Activated CD8-positive, alpha-beta T cell treated with anti-CD3 and anti-CD28 coated beads, Interleukin-2, amount 10 ng/mL, durations not matched to agents 7 days and 5 days (primary cell): ENCODE data around the gene MSH2. TPM values are rescaled to one million over a fixed set of nuclear protein-coding genes. Genes with fewer than 3 reads are reported as not detected.

Experiments
- ATAC-seq: fragments of 150-1000 bp; cut with Tn5 transposase; one replicate; pipeline ENCODE4 v1.10.0; 2021; ENCODE audit warnings: moderate library complexity
- CTCF ChIA-PET: fragments of 350-600 bp; sonication (Branson Sonifier 250); formaldehyde crosslinking; loops from one replicate; lab custom pipeline; 2021; ENCODE audit warnings: antibody characterized with exemption; lab: Charles Lee
- POLR2A ChIA-PET: fragments of 350-600 bp; sonication (Branson Sonifier 250); formaldehyde crosslinking; loops from one replicate; lab custom pipeline; 2021; ENCODE audit warnings: antibody characterized with exemption; lab: Charles Lee
- DNase-seq: peaks from one replicate; pipeline ENCODE4 v3.0.0-alpha.2; 2020
- H3K27ac Mint-ChIP-seq: one replicate; pipeline ENCODE4 v1.8.0; 2021; ENCODE audit warnings: mild to moderate bottlenecking, mixed read lengths
- H3K27me3 Mint-ChIP-seq: one replicate; pipeline ENCODE4 v1.8.0; 2021; ENCODE audit warnings: low read depth, mixed read lengths
- H3K36me3 Mint-ChIP-seq: one replicate; pipeline ENCODE4 v1.8.0; 2021; ENCODE audit warnings: low read depth, mixed read lengths
- H3K4me1 Mint-ChIP-seq: one replicate; pipeline ENCODE4 v1.8.0; 2021; ENCODE audit warnings: low read depth, mixed read lengths
- H3K4me3 Mint-ChIP-seq: one replicate; pipeline ENCODE4 v1.8.0; 2021; ENCODE audit warnings: mild to moderate bottlenecking, mixed read lengths
- H3K9me3 Mint-ChIP-seq: one replicate; pipeline ENCODE4 v1.8.0; 2022; ENCODE audit warnings: mixed read lengths; ENCODE audit not compliant: insufficient read depth
- total RNA-seq, 2 experiments: library from RNA; stranded (reverse); gene quantifications; one replicate each; pipeline ENCODE4 v1.2.3, GENCODE V29; 2021

The MSH2 gene
- total RNA-seq, 2 experiments from 2014 or later, result 52.5 to 59.3 TPM

DNA sequence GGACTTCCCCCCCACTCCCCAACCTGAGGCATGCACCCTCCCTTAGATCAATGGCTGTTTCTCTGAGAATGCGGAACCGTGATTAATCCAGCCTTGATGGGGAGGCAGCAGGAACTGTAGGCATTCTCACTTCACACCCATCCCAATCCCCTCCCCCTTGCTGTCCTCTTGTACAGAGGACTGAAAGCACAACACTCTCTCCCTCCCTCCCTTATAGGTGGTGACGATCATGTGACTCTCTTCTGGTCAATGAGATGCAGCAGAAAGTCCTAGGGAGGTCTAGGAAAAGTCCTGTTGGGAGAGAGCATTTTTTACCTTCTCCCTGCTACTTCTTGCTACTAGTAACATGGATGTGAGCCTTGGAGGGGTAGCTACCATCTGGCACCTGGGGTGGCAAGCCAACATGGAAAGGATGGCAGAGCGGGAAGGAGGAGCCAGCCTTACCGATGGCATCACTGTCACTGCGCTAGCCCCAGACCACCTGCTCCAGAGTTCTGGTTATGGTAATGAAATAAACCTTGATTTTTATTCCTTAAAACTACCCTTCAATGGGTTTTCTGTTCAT is 106.9 kb downstream of the MSH2 start:
- POLR2A ChIA-PET, result no interaction called here
- Mint-ChIP-seq H3K4me1 (peaks cover 21% of the 10 kb centered on the region), H3K27ac (no peak overlapping the region), H3K36me3 (peaks cover 21% of the 10 kb centered on the region), H3K4me3 (no peak overlapping the region), H3K9me3 (peaks cover 20% of the 10 kb centered on the region), H3K27me3 (no peaks in the 10 kb centered on the region)
- CTCF ChIA-PET, result interaction anchor here (1.2 to 4.6 kb wide), 2 partner anchors 8 to 11 kb away, joined by 3 to 17 read pairs; no protein-coding TSS in a partner anchor
- ATAC-seq, result no peak
- no peak for DNase-seq

DNA sequence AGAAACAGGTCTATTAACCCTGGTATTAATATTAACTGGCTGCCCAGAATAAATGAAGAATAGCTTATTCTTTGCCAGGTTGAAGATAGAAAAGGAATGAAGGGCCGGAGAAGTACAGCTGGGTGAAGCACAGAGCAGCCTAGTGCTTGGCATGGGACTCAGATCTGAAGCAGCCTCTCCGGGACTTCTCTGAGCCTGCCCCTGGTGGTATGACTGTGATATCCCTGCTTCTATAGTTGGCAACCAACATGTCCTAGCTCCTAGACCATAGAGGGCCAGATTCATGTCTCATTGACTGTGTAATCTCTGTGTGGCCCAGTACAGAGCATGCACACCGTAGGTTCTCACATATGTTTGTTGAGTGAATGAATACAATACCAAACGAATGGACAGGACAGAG is 107.8 kb downstream of the MSH2 start:
- POLR2A ChIA-PET, result interaction anchor here (0.8 kb wide), 1 partner anchor 12 kb away, joined by 3 read pairs; no protein-coding TSS in a partner anchor
- H3K27me3 Mint-ChIP-seq, result no peaks in the 10 kb centered on the region
- no peak for ATAC-seq

DNA sequence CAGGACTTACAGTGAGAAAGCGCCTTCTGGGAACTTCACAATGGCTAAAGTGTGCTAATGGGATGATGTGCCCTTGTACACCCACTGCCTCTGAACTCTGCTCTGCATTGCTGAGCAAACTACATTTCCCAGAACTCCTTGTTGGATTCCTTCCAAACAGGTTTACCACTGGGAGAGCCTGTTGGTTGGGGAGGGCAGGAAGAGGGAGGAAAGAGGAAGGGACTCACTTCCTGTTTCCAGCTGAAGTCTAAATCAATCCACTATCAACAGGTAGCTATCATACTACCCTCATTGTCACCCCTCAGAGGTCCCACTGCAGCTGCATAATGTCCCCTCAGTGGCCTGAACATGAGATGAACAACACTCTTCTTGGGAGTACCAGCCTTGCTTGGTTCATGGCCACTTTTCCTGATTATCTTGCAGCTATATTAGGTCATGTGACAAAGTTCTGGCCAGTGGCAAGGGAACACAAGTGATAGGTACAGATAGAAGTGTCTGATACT is 109.7 kb downstream of the MSH2 start:
- ATAC-seq, result no peak
- ChIA-PET CTCF (interaction anchor here (4.6 kb wide), 1 partner anchor 8 kb away, joined by 17 read pairs; no protein-coding TSS in a partner anchor), POLR2A (no interaction called here)
- H3K27ac Mint-ChIP-seq, result no peak overlapping the region
- H3K9me3 Mint-ChIP-seq, result peaks cover 12% of the 10 kb centered on the region
- H3K4me3 Mint-ChIP-seq, result no peak overlapping the region
- H3K36me3 Mint-ChIP-seq, result peaks cover 12% of the 10 kb centered on the region
- no peak for DNase-seq
- H3K27me3 Mint-ChIP-seq, result no peaks in the 10 kb centered on the region
- peaks cover 21% of the 10 kb centered on the region for H3K4me1 Mint-ChIP-seq

More for the DNA sequence above, 107.8 kb downstream of the MSH2 start:
- Mint-ChIP-seq H3K36me3 (peaks cover 17% of the 10 kb centered on the region), H3K27ac (no peak overlapping the region), H3K4me3 (no peak overlapping the region), H3K9me3 (peaks cover 15% of the 10 kb centered on the region), H3K4me1 (peaks cover 21% of the 10 kb centered on the region)
- CTCF ChIA-PET, result interaction anchor here (0.8 to 4.6 kb wide), 3 partner anchors 9 to 24 kb away, joined by 3 to 17 read pairs (median 3); no protein-coding TSS in a partner anchor
- DNase-seq, result no peak

DNA sequence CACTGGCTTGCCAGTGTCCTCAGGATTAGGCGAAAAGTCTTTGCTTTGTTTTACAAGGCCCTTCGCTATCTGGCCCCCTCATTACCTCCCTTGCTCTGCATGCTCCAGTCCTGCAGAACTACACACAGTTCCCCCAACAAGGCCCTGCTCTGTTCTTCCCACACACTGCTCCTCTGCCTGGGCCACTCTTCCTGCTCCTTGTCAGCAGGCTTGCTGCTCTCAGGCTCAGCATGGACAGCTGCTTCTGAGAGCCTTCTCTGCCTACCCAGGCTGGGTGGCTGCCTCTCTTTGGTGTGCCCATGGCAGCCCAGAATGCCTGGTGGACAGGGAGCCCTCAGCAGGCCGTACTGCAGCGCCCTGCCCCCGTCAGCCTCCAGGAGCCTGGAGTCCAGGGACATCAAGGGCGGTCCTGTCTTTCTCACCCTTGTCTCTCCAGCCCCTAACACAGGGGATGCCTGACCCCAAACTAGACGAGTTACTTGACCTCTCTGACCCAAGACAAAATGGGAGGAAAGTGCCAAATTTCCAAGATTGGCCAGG is 111.1 kb downstream of the MSH2 start:
- H3K4me1 Mint-ChIP-seq, result peaks cover 24% of the 10 kb centered on the region
- peaks cover 1% of the 10 kb centered on the region for H3K9me3 Mint-ChIP-seq
- H3K4me3 Mint-ChIP-seq, result no peak overlapping the region
- DNase-seq (no peak), ATAC-seq (no peak)
- H3K36me3 Mint-ChIP-seq, result peaks cover 4% of the 10 kb centered on the region
- H3K27me3 Mint-ChIP-seq, result no peaks in the 10 kb centered on the region
- H3K27ac Mint-ChIP-seq, result no peak overlapping the region
- ChIA-PET CTCF (no interaction called here), POLR2A (no interaction called here)

DNA sequence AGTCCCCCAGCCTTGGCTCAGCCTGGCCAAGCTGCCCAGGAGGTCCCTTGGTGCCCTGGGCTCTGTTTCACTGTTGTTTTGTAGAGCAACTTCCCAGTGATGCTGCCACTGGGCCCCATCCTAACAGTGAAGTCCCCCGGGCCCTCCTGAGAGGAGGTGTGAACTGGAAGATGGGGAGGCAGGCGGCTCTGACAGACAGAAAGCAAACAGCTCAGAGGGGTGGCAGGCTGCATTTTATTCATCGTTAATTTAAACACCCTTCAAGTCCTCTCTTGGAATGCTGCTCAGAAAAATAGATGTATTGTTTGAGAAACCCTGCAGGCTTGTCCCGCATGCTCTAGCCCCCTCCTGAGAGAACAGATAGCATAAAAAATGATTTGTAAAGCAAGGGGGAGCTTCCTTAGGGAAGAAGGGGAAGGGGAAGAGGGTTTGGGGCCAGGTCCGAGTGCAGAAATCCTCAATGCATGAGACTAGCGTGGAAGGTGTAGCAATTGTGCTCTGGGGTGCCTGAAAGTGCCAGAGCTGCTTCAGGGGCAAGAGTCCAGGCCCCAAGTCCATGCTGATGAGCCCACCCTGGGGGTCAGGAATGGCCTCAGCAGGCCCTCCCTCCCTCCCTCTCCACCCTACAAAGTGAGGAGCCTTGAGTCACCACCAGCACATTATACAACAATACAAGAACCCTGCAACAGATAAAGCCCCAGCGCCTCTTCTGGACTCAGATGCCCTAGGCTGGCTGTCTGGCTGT is 113.6 kb downstream of the MSH2 start:
- Mint-ChIP-seq H3K4me3 (no peak overlapping the region), H3K4me1 (peaks cover 34% of the 10 kb centered on the region), H3K9me3 (no peaks in the 10 kb centered on the region), H3K27me3 (no peaks in the 10 kb centered on the region), H3K36me3 (peaks cover 2% of the 10 kb centered on the region), H3K27ac (no peak overlapping the region)
- ATAC-seq (no peak), DNase-seq (no peak)
- ChIA-PET CTCF (no interaction called here), POLR2A (no interaction called here)

- Mint-ChIP-seq H3K4me3 (no peak overlapping the region), H3K27ac (no peak overlapping the region), H3K27me3 (no peaks in the 10 kb centered on the region), H3K4me1 (peaks cover 36% of the 10 kb centered on the region), H3K36me3 (peaks cover 2% of the 10 kb centered on the region), H3K9me3 (no peaks in the 10 kb centered on the region)
- no peak for DNase-seq
- ChIA-PET POLR2A (no interaction called here), CTCF (interaction anchor here (1.1 to 3.6 kb wide), 2 partner anchors 17 to 32 kb away, joined by 3 to 13 read pairs; no protein-coding TSS in a partner anchor)
- no peak for ATAC-seq
These were observed 115.7 kb downstream of the MSH2 start for GRCh38 chr2:47518497-47519146.

- H3K9me3 Mint-ChIP-seq, result no peaks in the 10 kb centered on the region
- peaks cover 2% of the 10 kb centered on the region for H3K27me3 Mint-ChIP-seq
- ChIA-PET CTCF (interaction anchor here (1.1 to 3.6 kb wide), 2 partner anchors 18 to 33 kb away, joined by 3 to 13 read pairs; no protein-coding TSS in a partner anchor), POLR2A (no interaction called here)
- peaks cover 2% of the 10 kb centered on the region for H3K36me3 Mint-ChIP-seq
- no peak overlapping the region for H3K27ac Mint-ChIP-seq
- H3K4me1 Mint-ChIP-seq, result peaks cover 36% of the 10 kb centered on the region
- no peak for ATAC-seq
- H3K4me3 Mint-ChIP-seq, result no peak overlapping the region
- DNase-seq, result no peak
These were observed 116.2 kb downstream of the MSH2 start for GRCh38 chr2:47519147-47519537.

GRCh38 chr2:47519604-47520301 is 116.8 kb downstream of the MSH2 start:
- Mint-ChIP-seq H3K4me3 (peak overlapping the region; percentile 69), H3K9me3 (no peaks in the 10 kb centered on the region), H3K27me3 (peaks cover 2% of the 10 kb centered on the region), H3K27ac (peak overlapping the region; percentile 63), H3K4me1 (peaks cover 36% of the 10 kb centered on the region), H3K36me3 (peaks cover 2% of the 10 kb centered on the region)
- CTCF ChIA-PET, result interaction anchor here (1.2 to 3.6 kb wide), 5 partner anchors 9 to 248 kb away, joined by 3 to 17 read pairs (median 6); no protein-coding TSS in a partner anchor
- ATAC-seq (no peak), DNase-seq (no peak)
- POLR2A ChIA-PET, result interaction anchor here (0.7 to 1.6 kb wide), 2 partner anchors 18 to 34 kb away, joined by 5 to 11 read pairs; no protein-coding TSS in a partner anchor

GRCh38 chr2:47520302-47520630 is 117.3 kb downstream of the MSH2 start:
- Mint-ChIP-seq H3K27me3 (peaks cover 2% of the 10 kb centered on the region), H3K4me1 (peaks cover 36% of the 10 kb centered on the region), H3K9me3 (no peaks in the 10 kb centered on the region), H3K36me3 (peaks cover 2% of the 10 kb centered on the region), H3K27ac (peak overlapping the region; percentile 63), H3K4me3 (peak overlapping the region; percentile 69)
- ATAC-seq (no peak), DNase-seq (peak; percentile 23)
- POLR2A ChIA-PET, result interaction anchor here (0.7 to 1.6 kb wide), 2 partner anchors 19 to 34 kb away, joined by 5 to 11 read pairs; no protein-coding TSS in a partner anchor
- CTCF ChIA-PET, result interaction anchor here (0.7 to 3.6 kb wide), 11 partner anchors 10 to 247 kb away, joined by 3 to 17 read pairs (median 4); partner anchors contain the start of gene MSH2

- H3K27ac Mint-ChIP-seq, result peak overlapping the region; percentile 94
- DNase-seq (peak; percentile 85), ATAC-seq (peak; percentile 92)
- ChIA-PET CTCF (interaction anchor here (0.7 to 3.6 kb wide), 13 partner anchors 11 to 246 kb away, joined by 3 to 17 read pairs (median 4); partner anchors contain the start of gene MSH2), POLR2A (interaction anchor here (0.8 to 1.6 kb wide), 3 partner anchors 16 to 35 kb away, joined by 3 to 11 read pairs (median 4); no protein-coding TSS in a partner anchor)
- no peaks in the 10 kb centered on the region for H3K9me3 Mint-ChIP-seq
- peaks cover 2% of the 10 kb centered on the region for H3K27me3 Mint-ChIP-seq
- H3K4me3 Mint-ChIP-seq, result peak overlapping the region; percentile 81
- H3K36me3 Mint-ChIP-seq, result peaks cover 2% of the 10 kb centered on the region
- H3K4me1 Mint-ChIP-seq, result peaks cover 36% of the 10 kb centered on the region
These were observed 118.1 kb downstream of the MSH2 start for GRCh38 chr2:47520825-47521665.
